ENCODE results near the gene CLEC2A.
"Not testable (repeated sequence)": the region's sequence is repeated elsewhere in the genome, so short reads cannot be mapped to it uniquely, and the experiment has no call there.

CLEC2A gene, protein sequence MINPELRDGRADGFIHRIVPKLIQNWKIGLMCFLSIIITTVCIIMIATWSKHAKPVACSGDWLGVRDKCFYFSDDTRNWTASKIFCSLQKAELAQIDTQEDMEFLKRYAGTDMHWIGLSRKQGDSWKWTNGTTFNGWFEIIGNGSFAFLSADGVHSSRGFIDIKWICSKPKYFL

DNA sequence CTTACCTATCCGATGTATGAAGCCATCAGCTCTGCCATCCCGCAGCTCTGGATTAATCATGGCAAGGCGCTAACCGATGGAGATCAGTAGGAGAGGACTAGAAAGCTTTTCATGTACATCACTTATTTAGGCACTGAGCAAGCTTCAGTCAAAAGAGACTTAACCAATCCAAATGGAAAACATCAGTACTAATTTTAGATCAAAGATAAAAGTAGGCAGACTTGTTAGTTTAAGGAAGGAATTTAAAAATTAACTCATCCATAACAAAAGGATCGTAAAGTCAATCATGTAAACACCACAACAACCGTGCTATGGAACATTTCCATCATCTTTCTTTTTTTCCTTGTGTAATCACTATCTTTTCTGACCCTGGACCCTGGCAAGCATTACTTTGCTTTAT, at the start of gene CLEC2A:
TSS of gene CLEC2A (minus strand) at position 101 of the 400 bp plus-strand sequence. CDS start at position 60, 41 bp downstream.
- no peak for DNase-seq

GRCh38 chr12:9980126-9980525, 48.0 kb upstream of the CLEC2A start:
- no peak for DNase-seq

GRCh38 chr12:9977916-9978315, 45.7 kb upstream of the CLEC2A start:
- DNase-seq: no peak

DNA sequence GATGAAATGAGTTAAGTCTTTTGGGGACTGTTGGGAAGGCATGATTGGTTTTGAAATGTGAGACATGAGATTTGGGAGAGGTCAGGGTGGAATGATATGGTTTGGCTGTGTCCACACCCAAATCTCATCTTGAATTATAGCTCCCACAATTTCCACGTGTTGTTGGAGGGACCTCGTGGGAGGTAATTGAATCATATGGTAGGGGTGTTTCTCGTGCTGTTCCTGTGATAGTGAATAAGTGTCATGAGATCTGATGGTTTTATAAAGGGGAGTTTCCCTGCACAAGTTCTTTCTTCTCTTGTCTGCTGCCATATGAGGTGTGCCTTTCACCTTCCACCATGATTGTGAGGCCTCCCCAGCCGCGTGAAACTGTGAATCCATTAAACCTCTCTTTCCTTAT, 44.5 kb upstream of the CLEC2A start:
- not testable (repeated sequence) for DNase-seq

DNA sequence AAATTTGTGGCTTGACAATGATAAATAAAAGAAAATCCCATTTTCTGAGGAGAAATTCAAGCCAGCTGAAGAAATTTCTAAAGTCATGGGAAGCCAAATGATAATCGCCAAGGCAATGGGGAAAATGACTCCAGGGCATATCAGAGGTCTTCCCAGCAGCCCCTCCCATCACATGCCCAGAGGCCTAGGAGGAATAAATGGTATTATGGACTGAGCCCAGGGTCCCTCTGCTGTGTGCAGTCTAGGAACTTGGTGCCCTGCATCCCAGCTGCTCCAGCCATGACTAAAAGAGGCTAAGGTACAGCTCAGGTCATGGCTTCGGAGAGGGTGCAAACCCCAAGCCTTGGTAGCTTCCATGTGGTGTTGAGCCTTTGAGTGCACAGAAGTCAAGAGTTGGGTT, 43.4 kb upstream of the CLEC2A start:
- DNase-seq: no peak

GRCh38 chr12:9974731-9975130, 42.6 kb upstream of the CLEC2A start:
- DNase-seq: not testable (repeated sequence)

GRCh38 chr12:9973949-9974348, 41.8 kb upstream of the CLEC2A start:
- DNase-seq: no peak

- no peak for DNase-seq
Observed at GRCh38 chr12:9971181-9971580, 39.0 kb upstream of the CLEC2A start, which contains the start of gene CLEC12A. Gene CLEC12A, plus strand, starts transcription at chr12:9971409. Its CDS starts 188 bp downstream, at chr12:9971597.

GRCh38 chr12:9969673-9970072, 37.5 kb upstream of the CLEC2A start:
- DNase-seq: no peak

- DNase-seq: no peak
Observed at GRCh38 chr12:9961901-9962300, 29.7 kb upstream of the CLEC2A start.

DNA sequence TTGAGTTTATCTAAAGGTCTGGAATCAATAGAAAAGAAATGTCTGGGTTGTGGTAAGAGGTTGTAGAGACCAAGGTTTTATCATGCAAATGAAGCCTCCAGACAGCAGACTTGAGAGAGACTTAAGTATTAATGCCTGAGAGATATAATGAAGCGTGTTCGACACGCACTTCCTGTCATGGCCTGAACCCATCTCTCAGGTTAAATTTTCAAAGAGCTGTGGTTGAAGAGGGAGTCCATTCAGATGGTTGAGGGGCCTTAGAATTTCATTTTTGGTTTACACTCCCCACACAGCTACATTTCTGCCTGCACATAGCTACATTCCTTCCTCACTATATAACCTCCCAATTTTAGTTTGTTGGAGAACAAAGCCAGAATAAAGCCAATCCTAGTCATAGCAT, 28.9 kb upstream of the CLEC2A start:
- DNase-seq: no peak

GRCh38 chr12:9960590-9960989, 28.4 kb upstream of the CLEC2A start:
- no peak for DNase-seq

GRCh38 chr12:9957834-9958233, 25.7 kb upstream of the CLEC2A start:
- DNase-seq: no peak

- DNase-seq: not testable (repeated sequence)
Observed at GRCh38 chr12:9952954-9953729, 21.0 kb upstream of the CLEC2A start.

GRCh38 chr12:9951026-9951675, 19.0 kb upstream of the CLEC2A start:
- DNase-seq: no peak

- no peak for DNase-seq
Observed at GRCh38 chr12:9948606-9949296, 16.6 kb upstream of the CLEC2A start.

- DNase-seq: no peak
Observed at GRCh38 chr12:9947674-9948073, 15.5 kb upstream of the CLEC2A start.

GRCh38 chr12:9944391-9944790, 12.2 kb upstream of the CLEC2A start:
- no peak for DNase-seq

GRCh38 chr12:9943240-9943639, 11.1 kb upstream of the CLEC2A start:
- no peak for DNase-seq

DNA sequence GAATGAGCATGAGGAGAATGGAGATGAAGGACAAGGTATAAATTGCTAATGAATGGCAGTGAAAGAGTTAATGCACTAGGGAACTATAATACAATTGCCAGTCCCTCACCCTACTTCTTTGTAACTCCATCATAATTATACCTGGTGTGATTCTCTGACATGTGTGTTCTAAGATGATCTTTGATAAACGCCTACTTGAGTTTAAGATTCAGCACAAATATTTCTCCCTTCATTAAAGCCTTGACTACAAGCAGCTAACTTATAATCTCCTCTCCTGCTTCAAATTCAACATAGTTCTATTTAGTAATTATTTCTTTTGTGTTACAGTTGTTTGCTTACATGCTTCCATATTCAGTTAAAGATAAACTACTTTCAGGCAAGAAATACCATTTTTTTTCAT, 9.7 kb upstream of the CLEC2A start:
- DNase-seq: no peak

- no peak for DNase-seq
Observed at GRCh38 chr12:9940375-9940774, 8.2 kb upstream of the CLEC2A start.

DNA sequence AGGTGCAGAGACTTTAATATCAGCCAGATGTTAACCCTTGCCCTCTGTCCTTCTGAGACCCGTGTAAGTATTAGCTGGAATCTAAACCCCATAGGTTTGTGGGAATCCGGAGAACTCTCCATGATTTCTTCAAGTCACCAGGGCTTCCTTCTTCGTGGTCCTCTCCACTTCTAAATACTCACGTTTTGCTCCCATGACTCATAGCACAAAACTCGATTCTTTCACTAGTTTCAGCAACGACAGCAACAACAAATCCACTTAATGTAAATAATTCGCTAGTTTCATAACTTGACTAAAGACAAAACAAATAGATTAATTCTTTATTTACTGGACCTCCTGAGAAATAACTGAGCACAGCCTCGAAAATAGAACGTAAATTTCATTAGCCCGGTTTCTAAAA, 4.4 kb upstream of the CLEC2A start:
- DNase-seq: no peak

GRCh38 chr12:9935026-9935425, 2.9 kb upstream of the CLEC2A start:
- no peak for DNase-seq
